Measurements from ENCODE around the gene PRKAG2.
"Not testable (repeated sequence)": the region's sequence is repeated elsewhere in the genome, so short reads cannot be mapped to it uniquely, and the experiment has no call there.

The PRKAG2 gene

DNA sequence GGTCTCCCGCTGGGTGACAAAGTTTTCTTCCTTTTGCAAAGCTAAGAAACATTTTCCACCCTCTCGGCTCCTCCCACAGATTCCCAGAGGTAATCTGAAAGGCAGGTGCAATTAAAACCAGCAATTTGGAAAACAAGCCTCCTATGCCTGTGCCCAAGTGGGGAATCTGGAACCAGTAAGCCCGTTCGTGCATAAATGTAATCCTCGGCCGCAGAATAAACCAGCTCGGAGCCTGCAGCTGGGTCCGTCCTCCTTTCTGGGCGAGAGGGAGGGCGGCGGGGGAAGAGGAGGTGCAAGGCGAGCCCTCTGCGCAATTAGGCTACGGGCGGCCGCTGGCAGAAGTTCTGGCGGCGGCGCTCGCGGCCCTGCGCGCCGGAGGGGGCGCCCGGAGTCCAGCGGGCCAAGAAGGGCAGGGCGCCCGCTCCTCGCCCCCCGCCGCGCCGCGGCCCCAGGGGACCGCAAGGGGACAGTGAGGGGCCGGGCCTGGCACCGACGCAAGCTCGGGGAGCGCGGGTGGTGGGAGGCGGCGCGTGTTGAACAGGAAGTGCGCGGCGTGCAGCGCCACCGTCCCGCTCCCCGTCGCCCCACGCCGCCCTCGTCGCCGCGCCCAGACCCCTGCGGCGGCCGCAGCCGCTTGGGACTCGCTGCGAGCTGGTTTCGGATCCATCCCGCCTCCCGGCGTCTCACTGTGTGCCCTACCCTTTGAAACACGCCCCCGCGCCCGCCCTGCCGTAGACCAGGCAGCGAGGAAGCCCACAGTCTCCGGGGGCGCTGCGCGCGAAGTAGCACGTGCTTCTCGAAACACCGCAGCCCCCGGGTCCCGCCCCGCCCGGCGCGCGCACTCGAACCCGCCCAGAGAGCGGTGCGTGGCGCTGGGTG, at the start of gene PRKAG2:
Gene PRKAG2 (minus strand): TSS at position 217 of the 879 bp plus-strand sequence. CDS start 495 bp downstream, outside the sequence.
- peak; percentile 46 to 65 for DNase-seq (ENCODE audit: low read depth in 1 of 2, low spot score in 1 of 2)

DNA sequence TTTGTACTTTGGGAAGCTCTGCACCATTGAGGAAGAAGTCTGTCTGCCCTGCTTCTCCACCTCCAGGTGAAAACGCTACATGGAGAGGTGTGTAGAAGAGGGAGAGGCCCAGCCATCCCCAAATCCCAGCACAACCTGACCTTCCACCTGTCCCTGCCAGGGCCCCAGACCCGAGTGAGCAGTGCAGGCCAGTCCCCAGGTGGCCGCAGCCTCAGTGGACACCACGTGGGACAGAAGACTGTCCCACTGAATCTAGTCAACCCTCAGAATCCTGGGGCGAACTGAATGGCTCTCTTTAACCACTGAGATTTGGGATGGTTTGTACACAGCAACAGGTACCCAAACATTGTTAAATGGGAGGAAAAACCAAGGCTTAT, 49.4 kb upstream of the PRKAG2 start:
- DNase-seq (ENCODE audit: low read depth in 1 of 2, low spot score in 1 of 2), result no peak

GRCh38 chr7:151925446-151926335, 48.8 kb upstream of the PRKAG2 start:
- DNase-seq (ENCODE audit: low read depth in 1 of 2, low spot score in 1 of 2), result no peak

- no peak for DNase-seq (ENCODE audit: low read depth in 1 of 2, low spot score in 1 of 2)
Observed at GRCh38 chr7:151924508-151924907, 47.6 kb upstream of the PRKAG2 start.

GRCh38 chr7:151924001-151924400, 47.1 kb upstream of the PRKAG2 start:
- DNase-seq (ENCODE audit: low read depth in 1 of 2, low spot score in 1 of 2), result no peak

GRCh38 chr7:151923097-151923876, 46.4 kb upstream of the PRKAG2 start:
- DNase-seq (ENCODE audit: low read depth in 1 of 2, low spot score in 1 of 2), result no peak

- DNase-seq (ENCODE audit: low read depth in 1 of 2, low spot score in 1 of 2), result no peak
Observed at GRCh38 chr7:151921451-151921850, 44.5 kb upstream of the PRKAG2 start.

DNA sequence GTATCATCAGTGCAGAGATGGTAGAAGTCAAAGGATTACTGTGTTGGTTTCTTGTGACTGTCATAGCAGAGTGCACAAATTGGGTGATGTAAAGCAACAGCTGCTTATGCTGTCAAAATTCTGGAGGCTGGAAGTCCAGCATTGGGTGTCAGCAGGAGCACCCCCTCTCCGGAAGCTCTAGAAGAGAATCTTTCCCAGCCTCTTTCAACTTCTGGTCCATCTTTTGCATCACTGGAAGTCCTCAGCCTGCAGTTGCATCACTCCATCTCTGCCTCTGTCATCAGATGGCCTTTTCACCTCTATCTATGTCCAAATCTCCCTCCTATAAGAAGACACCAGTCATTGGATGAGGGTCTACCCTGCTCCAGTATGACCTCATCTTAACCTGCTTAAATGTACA, 43.6 kb upstream of the PRKAG2 start:
- DNase-seq (ENCODE audit: low read depth in 1 of 2, low spot score in 1 of 2), result no peak

DNA sequence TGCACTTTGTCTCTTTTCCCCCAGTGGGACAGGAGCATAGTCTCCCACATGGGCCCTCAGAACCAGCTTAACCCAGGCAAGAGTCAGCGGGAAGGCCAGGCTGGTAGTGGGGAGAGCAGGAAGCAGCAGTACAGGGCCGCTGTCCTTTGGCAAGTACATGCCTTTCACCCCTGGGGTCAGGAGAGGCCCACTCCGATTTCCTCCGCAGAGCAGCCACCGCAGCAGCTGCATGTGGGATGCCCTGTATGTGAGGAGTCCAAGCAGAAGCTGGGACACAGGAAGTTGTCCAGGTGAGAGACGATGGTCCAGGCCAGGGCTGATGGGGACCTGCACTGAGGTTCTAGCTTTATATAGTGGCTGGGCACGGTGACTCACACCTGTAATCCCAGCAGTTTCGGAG, 42.7 kb upstream of the PRKAG2 start:
- no peak for DNase-seq (ENCODE audit: low read depth in 1 of 2, low spot score in 1 of 2)

- no peak for DNase-seq (ENCODE audit: low read depth in 1 of 2, low spot score in 1 of 2)
Observed at GRCh38 chr7:151918510-151918843, 41.6 kb upstream of the PRKAG2 start.

DNA sequence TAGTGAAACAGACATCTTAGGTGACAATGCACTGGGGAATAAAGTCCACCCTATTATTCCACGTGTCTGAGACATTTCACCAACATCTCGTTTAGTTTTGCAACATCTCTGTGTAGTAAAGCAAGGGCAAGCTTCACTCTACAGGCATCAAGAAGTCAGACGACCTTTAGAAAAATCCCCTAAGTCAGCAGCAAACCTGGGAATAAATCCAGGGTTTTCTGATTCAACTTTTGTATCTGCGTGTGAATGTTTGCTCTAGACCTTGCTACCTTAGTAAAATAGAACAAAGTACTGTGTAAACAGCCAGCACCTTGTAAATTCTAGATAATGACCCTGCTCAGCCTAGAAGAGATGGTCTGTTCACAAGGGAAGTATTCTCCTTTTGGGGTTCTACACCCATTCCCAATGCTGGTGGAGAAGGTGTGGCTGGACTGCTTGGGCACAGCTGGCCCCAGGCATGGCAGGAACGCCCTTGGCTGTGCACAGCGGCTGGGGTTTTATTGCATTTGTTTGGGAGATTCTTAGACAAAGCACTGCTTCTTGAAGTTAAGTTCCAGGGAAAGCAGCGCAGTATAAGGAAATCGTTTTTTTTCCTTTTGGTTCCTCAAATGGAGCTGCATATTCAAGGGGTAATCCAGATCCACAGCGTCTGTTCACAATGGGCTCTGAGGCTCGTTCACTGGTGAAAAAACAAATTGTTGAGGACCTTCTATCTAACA, 41.0 kb upstream of the PRKAG2 start:
- no peak for DNase-seq (ENCODE audit: low read depth in 1 of 2, low spot score in 1 of 2)

- no peak for DNase-seq (ENCODE audit: low read depth in 1 of 2, low spot score in 1 of 2)
Observed at GRCh38 chr7:151914051-151914450, 37.1 kb upstream of the PRKAG2 start.

GRCh38 chr7:151910655-151911054, 33.7 kb upstream of the PRKAG2 start:
- DNase-seq (ENCODE audit: low read depth in 1 of 2, low spot score in 1 of 2), result not testable (repeated sequence)

DNA sequence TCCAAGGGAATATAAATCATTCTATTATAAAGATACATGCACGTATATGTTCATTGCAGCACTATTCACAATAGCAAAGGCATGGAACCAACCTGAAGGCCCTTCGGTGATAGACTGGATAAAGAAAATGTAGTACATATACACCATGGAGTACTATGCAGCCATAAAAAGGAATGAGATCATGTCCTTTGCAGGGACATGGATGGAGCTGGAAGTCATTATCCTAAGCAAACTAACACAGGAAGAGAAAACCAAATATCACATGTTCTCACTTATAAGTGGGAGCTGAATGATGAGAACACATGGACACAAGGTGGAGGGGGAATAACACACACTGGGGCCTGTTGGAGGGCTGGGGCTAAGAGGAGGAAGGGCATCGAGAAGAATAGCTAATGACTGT, 30.2 kb upstream of the PRKAG2 start:
- DNase-seq (ENCODE audit: low read depth in 1 of 2, low spot score in 1 of 2), result not testable (repeated sequence)

DNA sequence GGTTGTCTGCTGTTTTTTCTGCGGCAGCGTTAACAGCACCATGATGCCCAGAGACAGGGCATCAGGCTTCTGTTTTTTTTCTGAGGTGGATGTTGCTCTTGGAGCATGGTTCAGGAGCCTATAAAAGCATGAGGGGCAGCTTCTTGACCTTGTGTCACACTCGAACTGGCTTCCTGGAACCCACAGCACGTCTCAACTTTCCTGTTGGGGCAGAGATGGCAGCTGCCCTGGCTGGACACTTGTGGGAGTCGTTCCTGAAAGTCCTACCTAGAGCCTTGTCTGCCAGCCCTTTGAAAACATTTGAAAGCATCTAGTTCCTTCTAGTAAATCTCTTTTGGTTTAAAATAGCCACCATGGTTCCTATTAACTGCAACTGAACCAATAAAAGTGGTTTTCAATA, 28.9 kb upstream of the PRKAG2 start:
- no peak for DNase-seq (ENCODE audit: low read depth in 1 of 2, low spot score in 1 of 2)

- DNase-seq (ENCODE audit: low read depth in 1 of 2, low spot score in 1 of 2), result no peak
Observed at GRCh38 chr7:151905353-151905752, 28.4 kb upstream of the PRKAG2 start.

- DNase-seq (ENCODE audit: low read depth in 1 of 2, low spot score in 1 of 2), result no peak
Observed at GRCh38 chr7:151904270-151904669, 27.4 kb upstream of the PRKAG2 start.

GRCh38 chr7:151903249-151904032, 26.5 kb upstream of the PRKAG2 start:
- no peak for DNase-seq (ENCODE audit: low read depth in 1 of 2, low spot score in 1 of 2)

- DNase-seq (ENCODE audit: low read depth in 1 of 2, low spot score in 1 of 2), result no peak
Observed at GRCh38 chr7:151902311-151902710, 25.4 kb upstream of the PRKAG2 start.

- DNase-seq (ENCODE audit: low read depth in 1 of 2, low spot score in 1 of 2), result no peak
Observed at GRCh38 chr7:151901828-151902227, 24.9 kb upstream of the PRKAG2 start.
